GM18520 (cell line): ENCODE results near the gene SAMD9L.

Experiments used
- ATAC-seq: cut with Tn5 transposase; IDR thresholded peaks from one replicate; pipeline ENCODE4 v1.9.1; 2021; ENCODE audit not compliant: unreplicated experiment

Gene SAMD9L

DNA sequence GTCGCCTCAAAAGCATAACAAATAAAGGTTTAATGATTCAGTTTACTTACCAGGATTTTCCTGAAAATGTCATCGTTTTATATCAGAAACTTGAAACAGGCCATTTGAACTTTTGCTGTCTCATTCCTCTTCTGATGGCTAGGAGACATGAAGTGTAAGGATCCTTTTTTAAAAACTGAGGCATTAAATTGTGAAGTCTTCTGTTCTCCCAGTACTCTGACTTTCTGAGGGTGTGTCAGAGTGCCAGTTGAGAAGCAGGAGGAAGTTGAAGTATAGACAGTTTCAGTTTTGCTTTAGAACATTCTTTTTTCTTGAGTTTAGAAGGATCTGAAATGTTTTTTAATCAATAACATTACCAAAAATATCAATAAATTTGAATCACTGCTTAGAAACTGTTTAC, at the start of gene SAMD9L:
Gene SAMD9L (minus strand): TSS at position 242 of the 400 bp plus-strand sequence. CDS start 12,414 bp downstream, outside the sequence.
- peak; percentile 46 for ATAC-seq

DNA sequence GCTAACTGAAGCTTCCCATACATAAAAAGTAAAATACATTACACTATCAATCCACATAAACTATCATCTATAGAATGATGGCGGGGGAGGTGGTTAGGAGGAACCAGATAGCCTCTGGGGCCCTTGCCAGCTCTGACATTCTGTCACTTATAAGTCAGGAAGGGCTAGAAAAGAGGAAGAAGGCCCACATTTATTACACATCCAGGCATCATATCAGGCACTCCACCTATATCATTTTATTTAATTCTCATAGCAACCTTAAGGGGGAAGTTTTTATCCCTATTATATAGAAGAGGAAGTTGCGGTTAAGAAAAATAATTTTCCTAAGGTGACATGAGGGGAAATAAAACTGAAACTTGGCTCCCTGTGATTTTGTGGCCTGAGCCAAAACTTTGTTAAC, 48.2 kb upstream of the SAMD9L start:
- ATAC-seq: no peak

DNA sequence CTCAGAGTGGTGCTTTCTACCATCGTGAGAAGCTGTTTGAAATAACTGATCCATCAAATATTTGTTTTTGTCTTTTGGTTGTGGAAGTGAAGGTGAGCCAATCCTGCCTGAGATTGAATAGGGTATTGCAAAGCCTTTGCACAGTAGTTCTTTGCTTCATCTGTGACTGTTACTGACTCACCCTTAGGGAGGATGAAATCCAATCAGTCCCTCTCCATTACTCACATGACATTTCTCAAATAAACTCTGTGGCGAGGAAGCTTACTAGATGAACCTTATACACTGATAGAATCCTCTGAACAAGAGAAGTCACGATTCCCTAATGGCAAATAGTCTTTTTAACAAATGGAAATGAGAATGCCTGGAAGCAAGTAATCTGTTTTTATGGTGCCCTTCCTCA, 46.2 kb upstream of the SAMD9L start:
- no peak for ATAC-seq

DNA sequence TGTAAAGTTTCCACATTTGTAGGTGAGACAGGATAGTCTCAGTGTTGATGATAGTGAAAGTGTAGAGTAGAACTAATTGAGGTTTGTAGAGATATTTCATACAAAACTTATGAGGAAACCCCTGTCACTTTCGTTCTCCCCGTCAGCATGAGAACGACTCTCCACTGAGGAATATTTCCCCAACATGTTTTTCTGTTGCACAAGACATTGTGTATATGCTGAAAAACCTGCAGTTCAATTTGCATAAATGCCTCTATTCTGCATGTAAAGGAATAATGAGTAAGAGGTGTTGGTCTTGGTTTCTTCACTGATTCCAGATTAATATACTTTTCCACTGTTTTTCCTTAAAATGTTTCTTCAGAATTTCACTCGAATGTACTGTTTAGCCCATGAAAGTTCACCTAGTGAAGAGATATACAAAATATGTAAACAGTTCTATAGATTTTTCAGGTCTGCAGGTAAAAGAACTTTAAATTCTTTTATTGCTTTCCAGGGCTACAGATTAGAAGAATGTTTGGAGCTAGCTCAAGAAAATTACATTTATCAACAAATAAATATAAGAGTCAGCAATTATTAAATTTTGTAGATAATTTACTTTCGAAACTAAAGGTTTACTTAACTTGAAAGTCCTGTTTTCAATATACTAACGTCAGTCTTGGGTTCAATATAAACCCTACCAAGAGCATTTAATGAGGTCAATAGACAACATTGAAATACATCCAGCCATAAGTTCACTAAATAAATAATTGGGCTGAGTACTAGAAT, 40.9 kb upstream of the SAMD9L start:
- no peak for ATAC-seq

DNA sequence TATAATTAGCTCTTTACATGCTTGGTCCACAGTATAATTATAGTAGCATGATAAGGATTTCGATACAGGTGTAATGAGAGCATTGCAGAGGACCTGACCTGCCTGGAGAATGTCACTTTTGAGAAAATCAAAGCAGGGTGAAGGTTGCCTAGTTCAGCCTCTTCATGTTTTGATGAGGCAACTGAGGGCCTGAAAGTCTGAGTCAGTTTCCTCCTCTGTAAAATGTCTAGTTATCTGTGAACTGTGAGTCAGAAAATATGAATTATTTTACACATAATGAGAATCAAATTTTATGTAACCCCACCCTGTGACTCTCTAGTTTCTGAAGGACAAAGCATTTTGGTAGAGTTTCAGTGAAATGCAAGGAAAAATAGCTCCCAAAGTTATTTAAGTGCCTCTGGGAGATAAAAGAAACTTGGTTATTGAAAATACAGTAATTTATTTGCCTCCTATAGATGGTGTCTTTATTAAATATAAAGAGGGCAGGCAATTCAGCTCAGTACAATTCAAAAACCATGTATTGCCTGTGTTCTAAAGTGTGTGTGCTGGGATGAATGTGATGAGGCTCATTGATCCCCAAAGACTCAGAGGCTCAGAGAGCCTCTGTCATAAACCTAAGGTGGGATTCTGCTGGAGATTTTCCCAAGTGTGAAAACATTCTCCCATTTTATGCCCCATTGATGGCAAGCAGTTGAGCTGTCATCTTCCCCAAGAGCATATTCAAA, 37.3 kb upstream of the SAMD9L start:
- no peak for ATAC-seq

DNA sequence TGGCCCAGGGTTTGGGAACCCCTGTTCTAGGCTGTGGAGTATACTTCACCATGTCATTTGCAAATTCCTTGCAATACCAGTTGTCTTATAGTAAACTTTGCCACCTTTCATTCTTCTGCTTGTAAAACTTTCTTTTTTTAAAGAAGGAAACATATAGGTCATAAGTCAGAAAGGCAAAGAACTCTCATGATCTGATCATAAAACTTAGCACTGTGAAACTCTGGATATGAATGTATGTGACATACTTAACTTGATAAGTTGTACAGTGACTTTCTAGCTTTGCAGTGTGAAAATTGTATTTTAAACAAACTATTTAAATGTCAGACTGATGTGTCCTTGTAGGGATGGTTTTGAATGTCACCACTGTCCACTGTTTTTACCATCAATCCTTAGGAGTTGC, 31.0 kb upstream of the SAMD9L start:
- ATAC-seq: no peak

DNA sequence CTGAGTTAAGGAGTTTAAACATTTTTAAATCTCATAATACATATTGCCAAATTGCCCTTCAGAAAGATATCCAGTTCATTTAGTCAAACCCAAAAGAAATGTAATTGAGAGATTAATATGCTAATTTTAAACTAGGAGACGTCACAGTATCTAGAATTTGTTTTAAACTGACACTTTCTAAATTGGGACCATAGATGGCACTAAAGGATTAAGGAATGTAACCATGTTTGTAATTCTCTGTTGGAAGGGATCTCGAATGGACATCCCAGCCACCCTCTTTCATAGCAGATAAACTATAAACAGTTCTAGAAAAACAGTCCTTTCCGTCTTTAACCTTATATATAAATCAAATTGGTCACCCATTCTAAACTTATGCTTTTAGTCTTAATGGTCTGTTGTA, 30.0 kb upstream of the SAMD9L start:
- no peak for ATAC-seq

DNA sequence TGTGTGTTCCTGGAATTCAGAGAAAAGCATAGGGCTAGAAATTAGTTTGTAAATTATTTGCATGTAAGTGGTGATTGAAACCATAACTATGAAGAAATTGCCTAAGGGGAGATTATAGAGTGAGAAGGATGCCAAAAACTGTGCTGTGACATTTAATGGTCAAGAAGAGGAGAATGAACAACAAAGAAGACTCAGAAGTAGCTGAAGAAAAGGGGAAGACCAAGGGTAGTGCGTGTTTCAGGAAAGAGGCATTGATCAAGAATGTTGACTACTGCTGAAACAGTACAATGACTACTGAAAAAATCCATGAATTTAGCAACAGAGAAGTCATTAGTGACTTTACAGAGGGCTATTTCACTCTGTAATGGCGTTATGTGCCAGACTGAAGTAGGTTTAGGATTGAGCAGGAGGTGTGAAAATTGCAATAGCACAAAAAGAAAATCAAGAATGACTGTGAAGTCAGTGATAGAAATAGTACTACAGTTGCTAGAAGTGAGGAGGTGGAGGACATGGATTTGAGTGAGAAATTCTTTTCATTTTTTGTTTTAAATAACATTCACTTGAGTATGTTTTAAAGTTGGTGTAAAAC, 28.9 kb upstream of the SAMD9L start:
- ATAC-seq: no peak

DNA sequence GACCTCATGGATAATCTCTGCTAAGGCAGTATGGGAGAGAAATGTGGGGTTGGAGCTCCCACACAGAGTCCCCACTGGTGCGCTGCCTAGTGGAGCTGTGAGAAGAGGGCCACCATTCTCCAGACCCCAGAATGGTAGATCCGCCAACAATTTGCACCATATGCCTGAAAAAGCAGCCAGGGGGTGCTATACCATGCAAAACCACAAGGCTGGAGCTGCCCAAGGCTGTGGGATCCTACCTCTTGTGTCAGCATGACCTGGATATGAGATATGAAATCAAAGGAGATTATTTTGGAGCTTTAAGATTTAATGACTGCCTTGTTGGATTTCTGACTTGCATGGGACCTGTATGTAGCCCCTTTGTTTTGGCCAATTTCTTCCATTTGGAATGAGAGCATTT, 27.0 kb upstream of the SAMD9L start:
- ATAC-seq: no peak

DNA sequence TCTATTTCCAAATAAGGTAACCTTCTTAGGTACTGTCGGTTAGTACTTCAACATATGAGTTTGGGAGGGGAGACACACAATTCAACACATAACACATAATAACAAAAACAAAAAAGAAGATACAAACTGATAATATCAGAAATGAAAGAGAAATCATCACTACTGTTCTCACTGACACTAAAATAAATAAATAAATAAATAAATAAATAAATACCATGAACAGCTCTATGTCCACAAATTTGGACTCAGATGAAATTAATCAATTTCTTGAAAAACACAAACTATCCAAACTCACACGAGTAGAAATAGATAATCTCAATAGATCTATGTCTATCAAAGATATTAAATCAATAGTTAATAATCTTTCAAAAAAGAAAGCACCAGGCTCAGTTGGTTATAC, 24.5 kb upstream of the SAMD9L start:
- ATAC-seq: no peak

DNA sequence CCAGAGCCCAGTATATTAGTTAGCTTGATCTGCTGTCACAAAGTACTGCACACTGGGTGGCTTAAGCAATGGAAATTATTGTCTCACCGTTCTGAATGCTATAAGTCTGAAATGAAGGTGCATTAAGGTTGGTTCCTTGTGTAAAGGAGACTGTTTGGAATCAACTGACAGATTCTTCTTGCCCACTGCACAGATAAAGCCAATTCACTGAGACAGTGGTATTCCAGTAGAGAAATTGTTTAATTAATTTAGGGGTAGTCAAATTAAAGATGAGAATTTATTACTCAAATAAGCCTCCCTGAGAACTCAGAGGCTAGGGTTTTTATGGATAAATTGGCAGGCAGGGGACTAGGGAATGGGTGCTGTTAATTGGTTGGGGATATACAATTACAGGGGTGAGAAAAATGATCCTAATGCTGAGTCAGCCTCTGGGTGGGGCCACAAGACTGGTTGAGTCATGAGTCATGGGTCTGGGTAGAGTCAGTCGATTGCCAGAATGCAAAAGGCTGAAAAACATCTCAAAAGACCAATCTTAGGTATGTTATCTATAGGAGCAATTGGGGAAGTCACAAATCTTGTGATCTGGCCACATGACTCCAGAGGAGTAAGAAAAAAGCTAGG, 23.5 kb upstream of the SAMD9L start:
- ATAC-seq: no peak

DNA sequence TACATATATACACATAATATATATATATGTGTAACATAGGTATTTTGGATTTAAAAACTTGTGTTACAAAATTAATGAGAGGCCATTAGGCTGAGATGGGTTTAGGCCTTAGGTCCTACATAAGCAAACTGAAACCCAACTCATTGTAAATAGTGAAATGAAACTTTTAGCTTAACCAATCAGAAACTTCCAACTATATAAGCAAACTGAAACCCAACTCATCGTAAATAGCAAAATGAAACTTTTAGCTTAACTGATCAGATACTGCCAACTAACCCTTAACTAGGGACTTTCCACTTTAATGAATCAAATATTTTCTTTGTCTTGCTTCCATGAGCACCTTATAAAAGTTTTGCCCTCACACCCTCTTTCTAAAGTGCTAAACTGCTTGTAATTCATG, 17.3 kb upstream of the SAMD9L start:
- ATAC-seq: peak; percentile 99

DNA sequence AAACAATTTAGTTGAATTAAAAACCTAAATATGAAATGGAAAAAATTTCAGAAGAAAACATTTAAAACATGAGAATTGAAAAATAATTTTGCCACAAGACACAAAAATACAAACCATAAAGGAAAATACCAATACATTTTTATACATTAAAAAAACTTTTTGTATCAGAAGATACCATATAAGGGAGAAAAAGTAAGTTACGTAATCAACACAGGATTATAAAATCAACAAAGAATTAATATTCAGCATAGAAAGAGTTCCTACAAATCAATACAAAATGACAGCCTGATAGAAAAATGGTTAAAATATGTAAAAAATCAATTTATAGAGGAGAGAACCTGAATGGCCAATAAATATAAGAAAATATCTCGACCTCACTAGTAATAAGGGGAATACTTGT, 16.6 kb upstream of the SAMD9L start:
- no peak for ATAC-seq

DNA sequence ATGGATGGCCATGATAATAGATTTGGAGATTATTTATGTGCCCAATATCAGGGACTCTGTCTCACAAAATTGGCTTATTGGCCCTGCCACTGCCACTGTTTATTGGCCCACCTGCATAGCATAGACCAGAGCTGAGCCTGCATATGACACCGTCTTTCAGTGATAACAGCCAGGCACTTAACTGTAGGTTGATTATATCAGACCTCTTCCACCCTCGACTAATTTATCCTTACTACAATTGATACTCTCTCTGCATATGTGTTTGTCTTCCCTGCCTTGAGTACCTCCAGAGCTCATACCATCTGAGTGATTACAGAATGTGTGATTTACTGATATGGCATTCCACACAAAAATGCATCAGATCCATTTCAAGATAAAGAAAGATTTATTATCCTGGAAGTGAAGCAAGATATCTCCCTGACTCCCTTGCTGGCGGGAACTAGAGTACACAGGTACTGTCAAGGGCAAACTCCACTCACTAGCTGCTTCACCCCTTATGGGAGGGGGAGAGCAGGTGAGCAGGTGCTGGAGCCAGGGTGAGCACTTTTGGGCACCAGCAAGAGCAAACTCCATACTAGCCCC, 13.1 kb upstream of the SAMD9L start:
- no peak for ATAC-seq

DNA sequence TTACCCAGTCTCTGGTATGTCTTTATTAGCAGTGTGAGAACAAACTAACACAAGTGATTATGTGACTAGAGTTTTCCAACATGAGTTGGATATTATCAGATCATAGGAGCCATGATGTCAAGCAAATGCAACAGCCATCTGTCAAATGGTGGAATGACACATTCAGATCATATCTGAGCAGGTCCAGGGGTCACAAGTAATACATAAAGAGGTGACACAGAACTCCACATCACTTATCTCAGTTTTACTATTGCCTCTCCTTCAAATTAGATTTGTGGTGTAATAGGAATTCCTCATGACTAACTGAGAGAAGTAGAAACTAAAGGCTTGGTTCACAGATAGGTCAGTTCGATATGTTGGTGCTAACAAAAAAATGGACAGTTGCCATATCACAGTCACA, 12.2 kb upstream of the SAMD9L start:
- ATAC-seq: no peak

DNA sequence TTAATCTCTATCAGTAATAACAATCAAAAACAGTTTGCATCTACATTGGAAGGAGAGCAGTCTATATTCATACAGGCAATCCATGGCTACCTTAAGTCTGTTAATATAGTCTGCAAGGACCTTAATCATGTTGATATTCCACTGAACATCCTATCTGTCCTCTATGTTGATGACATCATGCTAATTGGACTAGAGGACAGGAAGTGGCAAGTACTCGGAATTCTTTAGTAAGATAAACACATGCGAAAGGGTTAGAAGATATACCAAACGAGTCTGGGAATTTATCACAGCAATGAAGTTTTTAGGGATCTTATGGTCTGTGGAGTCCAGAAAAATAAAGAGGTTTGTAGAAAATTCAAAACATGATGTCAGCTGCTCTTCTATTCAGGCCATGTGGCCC, 11.3 kb upstream of the SAMD9L start:
- ATAC-seq: no peak

DNA sequence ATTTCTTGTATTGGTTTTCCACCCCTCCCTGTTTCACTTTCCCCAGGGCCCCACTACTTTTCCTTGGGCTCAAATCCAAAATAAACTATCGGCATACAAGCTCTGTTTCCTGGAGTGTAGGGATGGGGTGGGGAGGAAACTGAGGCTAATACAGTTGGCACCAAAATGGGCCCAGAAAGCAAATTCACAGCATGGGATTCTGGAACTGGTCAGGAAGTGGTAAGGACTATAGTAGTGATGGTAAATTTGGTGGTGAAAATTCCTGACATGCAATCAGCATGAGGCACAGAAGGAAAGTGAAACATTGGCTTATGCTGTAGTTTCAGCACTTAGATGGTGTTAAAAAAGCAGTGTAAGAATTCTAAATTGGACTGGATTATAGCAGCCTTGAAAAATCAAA, 8.7 kb upstream of the SAMD9L start:
- ATAC-seq: no peak

DNA sequence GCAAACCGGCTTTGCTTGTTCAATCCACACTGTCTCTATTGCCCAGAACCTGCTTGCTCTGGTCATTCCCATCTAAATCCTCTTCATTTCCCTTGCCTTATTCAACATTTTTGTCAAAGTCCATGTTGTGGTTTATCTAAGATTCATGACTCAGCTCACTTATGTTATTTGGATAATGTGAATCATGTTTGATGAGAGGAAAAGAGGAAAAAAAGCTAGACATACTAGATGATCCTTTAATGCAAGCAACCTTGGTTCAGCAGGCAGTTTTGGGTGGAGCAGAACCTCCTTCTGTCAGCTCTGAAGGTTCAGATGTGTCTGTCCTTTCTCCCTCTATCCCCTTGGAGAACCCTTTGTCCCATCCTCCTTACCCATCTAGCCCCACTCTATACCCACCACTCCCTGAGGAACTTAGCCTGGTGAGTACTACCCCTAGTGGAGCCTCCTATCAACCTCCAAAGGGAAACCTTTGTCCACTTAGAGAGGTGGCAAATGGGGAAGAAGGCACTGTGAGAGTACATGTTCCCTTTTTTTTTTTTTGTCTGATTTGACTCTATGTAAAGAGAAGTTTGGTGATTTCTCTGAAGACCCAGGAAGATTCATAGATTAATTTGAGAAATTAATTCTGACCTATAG, 2.1 kb upstream of the SAMD9L start:
- ATAC-seq: no peak

DNA sequence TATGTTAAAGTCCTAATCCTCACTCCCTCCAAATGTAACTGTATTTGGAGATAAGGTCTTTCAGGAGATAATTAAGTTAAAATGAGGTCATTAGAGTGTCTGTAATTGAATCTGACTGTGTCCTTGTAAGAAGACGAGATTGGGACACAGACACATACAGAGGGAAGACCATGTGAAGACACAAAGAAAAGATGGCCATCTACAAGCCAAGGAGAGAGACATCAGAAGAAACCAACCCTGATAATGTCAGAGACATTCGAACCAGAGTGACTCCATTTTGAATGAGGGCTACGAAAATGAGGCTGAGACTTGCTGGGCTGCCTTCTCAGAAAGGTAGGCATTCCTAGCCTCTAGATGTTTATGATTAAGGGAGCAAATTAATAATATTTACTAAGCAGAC, 542 bp upstream of the SAMD9L start:
- ATAC-seq: no peak

DNA sequence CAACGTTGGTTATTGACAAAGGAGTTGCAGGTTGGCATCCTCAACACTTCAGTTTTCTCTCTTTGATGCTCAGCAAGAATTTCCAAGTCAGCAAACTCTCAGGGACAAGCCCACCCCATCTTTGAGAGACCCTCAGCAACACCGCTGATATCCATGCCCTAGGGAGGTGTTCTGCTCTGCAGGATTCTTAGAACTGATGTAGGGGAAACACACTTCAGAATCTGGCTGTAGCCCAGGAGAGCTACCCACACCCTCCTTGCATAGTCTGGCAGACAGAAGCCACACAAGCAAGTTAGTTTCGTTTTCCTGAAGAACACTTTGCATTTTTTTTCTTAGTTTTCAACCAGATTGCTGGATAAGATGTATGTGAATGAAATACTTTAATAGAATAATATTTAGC, 822 bp downstream of the SAMD9L start:
- peak; percentile 76 for ATAC-seq
